Naive thymus-derived CD8-positive, alpha-beta T cell (primary cell): Measurements from ENCODE around the gene APPL2. TPM values are rescaled to one million over a fixed set of nuclear protein-coding genes. Genes with fewer than 3 reads are reported as not detected.

Source experiments
- ATAC-seq, 2 donors: fragments of 150-1000 bp; cut with Tn5 transposase in 1 of 2; sonication (Bioruptor Pico), chemical (Tn5 transposase) in 1 of 2; 1 replicate in 1 of 2; 2 replicates in 1 of 2; pipeline ENCODE4 v1.10.0; 2021; ENCODE audit warnings: mild to moderate bottlenecking in 2 of 2, moderate library complexity in 2 of 2
- POLR2A ChIA-PET: fragments of 350-600 bp; sonication (Branson Sonifier 250); formaldehyde crosslinking; loops from one replicate; lab custom pipeline; 2021; ENCODE audit warnings: antibody characterized with exemption; lab: Charles Lee
- DNase-seq, 10 donors: peaks; one replicate each; pipeline versions ENCODE4 v3.0.0 to v3.0.0-alpha.2; 2020 to 2022
- H3K27ac Mint-ChIP-seq, 10 donors: one replicate each; pipeline ENCODE4 v1.8.0; 2020 to 2022; ENCODE audit warnings: mild to moderate bottlenecking in 10 of 10, mixed read lengths in 10 of 10, moderate library complexity in 4 of 10, inconsistent platforms in 1 of 10
- H3K27me3 Mint-ChIP-seq, 5 donors: one replicate each; pipeline ENCODE4 v1.8.0; 2021 to 2022; ENCODE audit warnings: mixed read lengths in 5 of 5
- H3K36me3 Mint-ChIP-seq, 3 donors: one replicate each; pipeline ENCODE4 v1.8.0; 2020 to 2022; ENCODE audit warnings: mixed read lengths in 3 of 3, mild to moderate bottlenecking in 2 of 3, inconsistent platforms in 1 of 3
- H3K4me1 Mint-ChIP-seq, 4 donors: one replicate each; pipeline ENCODE4 v1.8.0; 2021 to 2022; ENCODE audit warnings: mixed read lengths in 4 of 4
- H3K4me3 Mint-ChIP-seq, 10 donors: one replicate each; pipeline ENCODE4 v1.8.0; 2020 to 2022; ENCODE audit warnings: mild to moderate bottlenecking in 10 of 10, mixed read lengths in 10 of 10, moderate library complexity in 6 of 10, inconsistent platforms in 1 of 10
- H3K9me3 Mint-ChIP-seq, 9 donors: one replicate each; pipeline ENCODE4 v1.8.0; 2020 to 2022; ENCODE audit warnings: mixed read lengths in 9 of 9, mild to moderate bottlenecking in 3 of 9, inconsistent platforms in 1 of 9, moderate library complexity in 1 of 9
- polyA plus RNA-seq, 3 donors: library from polyadenylated mRNA; unstranded; fragments of 300-500 nt; fragmentation: Illumina TruSeq; gene quantifications; one replicate each; pipeline ENCODE4 v1.2.3, GENCODE V29; 2021
- total RNA-seq, 8 experiments: library from RNA in 2 of 8; stranded (reverse) in 2 of 8; gene quantifications; one replicate each; pipeline ENCODE4 v1.2.3 and lab custom pipeline; 2021 to 2026

The APPL2 gene
- total and polyA plus RNA-seq, 5 experiments from 2014 or later: 8.2 to 71.2 (median 14.6) TPM

GRCh38 chr12:105141320-105141922 lies 94.6 kb downstream of the APPL2 start:
- POLR2A ChIA-PET: interaction anchor here (0.5 kb wide), 1 partner anchor 36 kb away, joined by 3 read pairs; no protein-coding TSS in a partner anchor
- Mint-ChIP-seq H3K36me3 (peaks cover 0 to 71% (median 21%) of the 10 kb centered on the region in 3 donors), H3K4me1 (peaks cover 3 to 10% (median 4%) of the 10 kb centered on the region in 4 donors), H3K4me3 (no peak overlapping the region), H3K9me3 (no peaks in the 10 kb centered on the region), H3K27me3 (no peaks in the 10 kb centered on the region), H3K27ac (no peak overlapping the region)
- DNase-seq (no peak), ATAC-seq (no peak)

GRCh38 chr12:105138248-105138647 lies 97.7 kb downstream of the APPL2 start:
- POLR2A ChIA-PET: no interaction called here
- DNase-seq (no peak), ATAC-seq (no peak)
- Mint-ChIP-seq H3K4me3 (no peak overlapping the region), H3K9me3 (no peaks in the 10 kb centered on the region), H3K27me3 (no peaks in the 10 kb centered on the region), H3K4me1 (peaks cover 9 to 32% (median 15%) of the 10 kb centered on the region in 4 donors), H3K36me3 (peaks cover 0 to 85% (median 17%) of the 10 kb centered on the region in 3 donors), H3K27ac (no peak overlapping the region)

Other genes with a start within 250 kb of the APPL2 start
- gene NOPCHAP1, start 249.9 kb downstream of the APPL2 start, total RNA-seq: 10 to 100 TPM; 18.5 to 25.8 TPM
- 10 to 100 TPM; 15.4 to 16.8 (median 16.5) TPM for gene NOPCHAP1, start 249.9 kb downstream of the APPL2 start, polyA plus RNA-seq
- under 1 TPM; 0.14 to 0.47 TPM for gene ALDH1L2, start 151.7 kb downstream of the APPL2 start, total RNA-seq
- not detected for gene ALDH1L2, start 151.7 kb downstream of the APPL2 start, polyA plus RNA-seq
- 10 to 100 TPM; 75.1 to 87.8 TPM for gene WASHC4, start 128.4 kb downstream of the APPL2 start, total RNA-seq
- gene WASHC4, start 128.4 kb downstream of the APPL2 start, polyA plus RNA-seq: 10 to 100 TPM; 25.5 to 30.3 (median 29.0) TPM
- 1 to 10 TPM; 6.1 to 6.6 TPM for gene C12orf75, start 94.5 kb upstream of the APPL2 start, total RNA-seq
- 100 to 1,000 TPM in 1 of 3 donors, 10 to 100 TPM in 2; 33.8 to 130 (median 41.9) TPM for gene C12orf75, start 94.5 kb upstream of the APPL2 start, polyA plus RNA-seq